ENCODE results near the gene SNRK. TPM values are rescaled to one million over a fixed set of nuclear protein-coding genes. Genes with fewer than 3 reads are reported as not detected.

The SNRK gene
- total RNA-seq, 1 donor from 2014 or later = 23.6 TPM

GRCh38 chr3:43346978-43347749 is 60.8 kb downstream of the SNRK start:
- no peak for TF ChIP-seq CTCF (conservative IDR thresholded peaks at IDR 0.05)
- no peak overlapping the region for H3K27ac Mint-ChIP-seq
- no peak for DNase-seq (ENCODE audit: extremely low spot score, unreplicated experiment)
- H3K4me3 Mint-ChIP-seq = no peak overlapping the region
- peaks cover 5% of the 10 kb centered on the region for H3K4me1 Mint-ChIP-seq (ENCODE audit: unreplicated experiment)
- H3K27me3 Mint-ChIP-seq = no peaks in the 10 kb centered on the region
- H3K9me3 Mint-ChIP-seq = peaks cover 7% of the 10 kb centered on the region
- H3K36me3 Mint-ChIP-seq = peaks cover 72% of the 10 kb centered on the region

GRCh38 chr3:43347774-43348173 is 61.4 kb downstream of the SNRK start:
- H3K4me1 Mint-ChIP-seq (ENCODE audit: unreplicated experiment) = no peaks in the 10 kb centered on the region
- no peaks in the 10 kb centered on the region for H3K27me3 Mint-ChIP-seq
- no peak overlapping the region for H3K27ac Mint-ChIP-seq
- DNase-seq (ENCODE audit: extremely low spot score, unreplicated experiment) = no peak
- TF ChIP-seq CTCF (conservative IDR thresholded peaks at IDR 0.05) = no peak
- H3K4me3 Mint-ChIP-seq = no peak overlapping the region
- H3K36me3 Mint-ChIP-seq = peaks cover 72% of the 10 kb centered on the region
- peaks cover 7% of the 10 kb centered on the region for H3K9me3 Mint-ChIP-seq

GRCh38 chr3:43348350-43348749 is 62.0 kb downstream of the SNRK start:
- no peak overlapping the region for H3K27ac Mint-ChIP-seq

GRCh38 chr3:43348852-43349574 is 62.7 kb downstream of the SNRK start:
- H3K27me3 Mint-ChIP-seq = no peaks in the 10 kb centered on the region
- H3K9me3 Mint-ChIP-seq = peaks cover 10% of the 10 kb centered on the region
- no peak for DNase-seq (ENCODE audit: extremely low spot score, unreplicated experiment)
- no peak overlapping the region for H3K27ac Mint-ChIP-seq
- no peaks in the 10 kb centered on the region for H3K4me1 Mint-ChIP-seq (ENCODE audit: unreplicated experiment)
- H3K4me3 Mint-ChIP-seq = no peak overlapping the region
- H3K36me3 Mint-ChIP-seq = peaks cover 68% of the 10 kb centered on the region
- no peak for TF ChIP-seq CTCF (conservative IDR thresholded peaks at IDR 0.05)

More at GRCh38 chr3:43348350-43348749, 62.0 kb downstream of the SNRK start:
- Mint-ChIP-seq H3K27me3 (no peaks in the 10 kb centered on the region), H3K4me3 (no peak overlapping the region), H3K9me3 (peaks cover 7% of the 10 kb centered on the region), H3K36me3 (peaks cover 72% of the 10 kb centered on the region), H3K4me1 (ENCODE audit: unreplicated experiment) (no peaks in the 10 kb centered on the region)
- DNase-seq (ENCODE audit: extremely low spot score, unreplicated experiment) = no peak
- TF ChIP-seq CTCF (conservative IDR thresholded peaks at IDR 0.05) = no peak

- Mint-ChIP-seq H3K36me3 (peaks cover 70% of the 10 kb centered on the region), H3K4me1 (ENCODE audit: unreplicated experiment) (no peaks in the 10 kb centered on the region), H3K4me3 (no peak overlapping the region), H3K27me3 (no peaks in the 10 kb centered on the region), H3K27ac (no peak overlapping the region), H3K9me3 (peaks cover 15% of the 10 kb centered on the region)
- TF ChIP-seq CTCF (conservative IDR thresholded peaks at IDR 0.05) = no peak
- no peak for DNase-seq (ENCODE audit: extremely low spot score, unreplicated experiment)
Observed at GRCh38 chr3:43349716-43350115, 63.4 kb downstream of the SNRK start.
